Stomach (tissue), 4 donors: ENCODE data around the gene TBC1D16.

ENCODE experiments used
- CTCF ChIP-seq, 7 experiments: fragments of 450-650 bp in 4 of 7; fragments of 200-600 bp in 3 of 7; sonication (generic) in 3 of 7; IDR thresholded peaks; one replicate each; pipeline ENCODE4 v1.5.1; 2016 to 2019; ENCODE audit warnings: antibody characterized with exemption in 7 of 7, control low read depth in 2 of 7, mild to moderate bottlenecking in 1 of 7
- EP300 ChIP-seq: sonication (generic); formaldehyde crosslinking; IDR thresholded peaks from one replicate; pipeline ENCODE4 v1.6.1; 2017; ENCODE audit warnings: antibody characterized with exemption
- POLR2A ChIP-seq, 4 donors: fragments of 450-650 bp; IDR thresholded peaks; one replicate each; pipeline ENCODE4 v1.6.1; 2016; ENCODE audit warnings: antibody characterized with exemption in 4 of 4, control low read depth in 2 of 4, mild to moderate bottlenecking in 1 of 4, moderate library complexity in 1 of 4

DNA sequence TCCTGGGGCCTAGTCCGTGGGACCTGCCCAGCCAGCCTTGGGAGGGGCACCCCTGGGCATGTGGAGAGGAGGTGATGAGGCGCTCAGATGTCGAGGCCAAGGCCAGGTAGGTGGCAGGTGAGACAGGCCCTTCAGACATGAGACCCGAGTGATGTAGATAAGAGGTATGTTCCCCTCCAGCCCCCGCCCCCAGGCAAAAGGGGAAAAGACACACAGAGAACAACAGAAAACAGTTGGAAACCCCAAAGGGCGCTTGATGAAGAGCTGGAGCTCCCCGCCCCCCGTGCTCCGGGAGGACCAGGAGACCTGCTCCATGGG lies 101.1 kb downstream of the TBC1D16 start:
- TF ChIP-seq CTCF (IDR thresholded peaks at IDR 0.05), result no peak
- TF ChIP-seq EP300, result no peak
- no peak for TF ChIP-seq POLR2A (IDR thresholded peaks at IDR 0.05)
